Measurements from ENCODE around the gene ZNF648. TPM values are rescaled to one million over a fixed set of nuclear protein-coding genes. Genes with fewer than 3 reads are reported as not detected.
A peak's percentile ranks its signal among the peaks of the same experiment; 100 is the strongest.
"Not testable (repeated sequence)": the region's sequence is repeated elsewhere in the genome, so short reads cannot be mapped to it uniquely, and the experiment has no call there.

ZNF648 gene
- polyA plus RNA-seq, 3 donors, result 0.27 to 0.51 (median 0.44) TPM

DNA sequence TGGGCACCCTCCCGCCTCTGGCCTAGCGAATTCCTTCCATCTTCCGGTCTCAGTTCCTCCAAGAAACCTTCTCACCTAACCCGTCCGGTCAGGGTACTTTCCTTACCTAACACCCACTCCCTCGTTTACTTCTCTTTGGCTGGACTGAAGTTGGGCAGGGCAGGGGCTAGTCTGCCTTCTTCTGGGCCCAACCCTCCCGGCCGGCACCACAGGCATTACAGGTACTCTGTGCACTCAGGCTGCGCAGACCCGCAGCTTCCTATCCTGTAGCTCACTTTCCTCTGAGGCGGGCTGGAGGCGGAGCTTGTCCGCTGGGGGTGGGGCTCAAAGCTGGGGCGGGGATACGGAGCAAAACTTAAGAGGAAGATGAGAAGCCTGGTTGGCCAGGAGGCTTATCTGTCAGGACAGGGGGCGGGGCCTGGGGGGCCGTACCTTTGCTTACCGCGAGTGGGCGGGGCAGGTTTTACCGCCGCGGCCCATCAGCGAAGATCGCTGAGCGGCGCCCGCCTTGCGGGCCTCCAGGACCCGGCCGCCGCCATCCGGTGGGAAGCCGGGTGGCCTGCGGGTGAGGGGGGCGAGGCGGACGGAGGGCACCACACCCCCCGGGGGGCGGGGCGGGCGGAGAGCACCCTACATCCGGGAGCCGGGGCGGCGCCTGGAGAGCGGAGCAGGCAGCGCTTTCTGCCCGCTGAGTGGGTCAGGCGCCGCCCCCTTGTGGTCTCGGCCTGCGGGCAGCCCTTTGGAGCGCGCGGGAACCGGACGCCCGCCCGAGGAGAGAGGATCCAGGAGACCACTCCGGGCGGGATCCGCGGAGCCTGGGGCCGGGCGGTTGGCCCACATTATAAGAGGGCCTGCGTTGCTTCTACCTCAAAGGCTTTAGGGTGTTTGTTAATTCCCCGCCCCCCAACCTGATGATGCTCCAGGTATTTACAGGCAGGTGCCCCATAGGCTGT is 31.9 kb downstream of the ZNF648 start:
- DNase-seq, result peak; percentile 97

DNA sequence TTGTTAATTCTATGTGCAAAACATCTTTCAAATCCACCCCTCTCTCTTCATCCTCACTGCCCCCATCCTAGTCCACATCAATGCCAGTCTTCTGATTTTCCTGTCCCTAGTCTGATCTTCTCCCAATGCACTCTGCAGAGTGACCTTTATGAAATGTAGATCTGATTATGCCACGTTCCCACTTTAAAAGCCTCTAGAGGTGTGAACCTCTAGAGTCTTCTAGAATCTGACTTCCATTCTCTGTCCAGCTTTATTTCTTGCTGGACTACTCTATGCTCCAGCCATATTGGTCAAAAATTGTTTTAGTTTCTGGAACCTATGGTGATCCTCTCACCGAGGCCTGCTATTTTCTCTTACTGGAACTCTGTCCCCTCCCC is 32.5 kb downstream of the ZNF648 start:
- no peak for DNase-seq

DNA sequence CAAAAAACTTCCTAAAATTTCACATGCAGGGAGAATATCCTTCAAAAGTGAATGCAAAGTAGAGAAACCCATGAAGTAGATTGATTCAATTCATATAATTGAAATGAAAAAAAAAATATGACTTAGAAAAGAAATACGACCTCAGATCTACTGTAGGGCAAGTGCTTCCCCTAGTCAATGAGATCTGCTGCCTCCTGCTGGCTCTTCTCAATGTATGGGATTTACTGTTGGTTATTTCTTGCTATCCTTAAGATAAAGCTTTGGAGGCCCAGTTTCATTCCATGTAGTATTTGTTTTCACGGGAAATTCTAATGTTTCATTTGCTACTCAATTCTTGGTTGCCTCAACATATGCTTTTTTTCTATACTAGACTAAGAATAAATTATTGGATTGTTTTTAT is 46.2 kb downstream of the ZNF648 start:
- DNase-seq, result no peak

DNA sequence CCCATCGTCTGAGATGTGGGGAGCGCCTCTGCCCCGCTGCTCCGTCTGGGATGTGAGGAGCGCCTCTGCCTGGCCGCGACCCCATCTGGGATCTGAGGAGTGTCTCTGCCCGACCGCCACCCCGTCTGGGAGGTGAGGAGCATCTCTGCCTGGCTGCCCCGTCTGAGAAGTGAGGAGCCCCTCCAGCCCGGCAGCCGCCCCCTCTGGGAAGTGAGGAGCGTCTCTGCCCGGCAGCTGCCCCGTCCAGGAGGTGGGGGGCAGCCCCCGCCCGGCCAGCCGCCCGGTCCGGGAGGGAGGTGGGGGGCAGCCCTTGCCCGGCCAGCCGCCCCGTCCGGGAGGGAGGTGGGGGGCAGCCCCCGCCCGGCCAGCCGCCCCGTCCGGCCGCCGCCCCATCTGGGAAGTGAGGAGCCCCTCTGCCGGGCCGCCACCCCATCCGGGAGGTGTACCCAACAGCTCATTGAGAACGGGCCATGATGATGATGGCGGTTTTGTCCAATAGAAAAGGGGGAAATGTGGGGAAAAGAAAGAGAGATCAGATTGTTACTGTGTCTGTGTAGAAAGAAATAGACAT is 50.6 kb downstream of the ZNF648 start:
- not testable (repeated sequence) for DNase-seq

DNA sequence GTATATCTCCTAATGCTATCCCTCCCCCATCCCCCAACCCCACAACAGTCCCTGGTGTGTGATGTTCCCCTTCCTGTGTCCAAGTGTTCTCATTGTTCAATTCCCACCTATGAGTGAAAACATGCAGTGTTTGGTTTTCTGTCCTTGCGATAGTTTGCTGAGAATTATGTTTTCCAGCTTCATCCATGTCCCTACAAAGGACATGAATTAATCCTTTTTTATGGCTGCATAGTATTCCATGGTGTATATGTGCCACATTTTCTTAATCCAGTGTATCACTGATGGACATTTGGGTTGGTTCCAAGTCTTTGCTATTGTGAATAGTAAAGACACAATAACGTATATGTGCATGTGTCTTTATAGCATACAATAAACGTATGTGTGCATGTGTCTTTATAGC is 56.1 kb downstream of the ZNF648 start:
- not testable (repeated sequence) for DNase-seq

DNA sequence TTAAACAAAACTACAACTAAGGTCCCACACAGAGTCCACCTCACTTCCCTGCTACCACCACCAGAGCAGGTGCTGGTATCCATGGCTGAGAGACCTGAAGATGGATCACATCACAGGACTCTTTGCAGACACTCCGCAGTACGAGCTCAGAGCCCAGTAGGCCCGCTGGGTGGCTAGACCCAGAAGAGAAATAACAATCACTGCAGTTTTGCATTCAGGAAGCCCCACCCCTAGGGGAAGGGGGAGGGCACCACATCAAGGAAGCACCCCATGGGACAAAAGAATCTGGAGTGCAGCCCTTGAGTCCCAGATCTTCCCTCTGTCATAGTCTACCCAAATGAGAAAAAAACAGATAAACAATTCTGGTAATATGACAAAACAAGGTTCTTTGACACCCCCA is 56.9 kb downstream of the ZNF648 start:
- DNase-seq, result no peak

Data from renal pelvis (tissue), 4 donors.